IPS-18a (cell line): ENCODE data around the gene WASHC2C.
"Not testable (repeated sequence)": the region's sequence is repeated elsewhere in the genome, so short reads cannot be mapped to it uniquely, and the experiment has no call there.

ENCODE experiments used
- H3K27ac ChIP-seq: one replicate; pipeline ENCODE4 v1.5.1; 2013; ENCODE audit warnings: low read length
- H3K27me3 ChIP-seq: one replicate; pipeline ENCODE4 v1.6.1; 2013; ENCODE audit warnings: mild to moderate bottlenecking, low read length; ENCODE audit not compliant: control insufficient read depth, insufficient read depth
- H3K36me3 ChIP-seq: one replicate; pipeline ENCODE4 v1.6.1; 2013; ENCODE audit warnings: low read depth, low read length; ENCODE audit not compliant: control insufficient read depth
- H3K4me1 ChIP-seq: one replicate; pipeline ENCODE4 v1.6.1; 2013; ENCODE audit warnings: low read depth, low read length; ENCODE audit not compliant: control insufficient read depth
- H3K4me3 ChIP-seq: one replicate; pipeline ENCODE4 v1.5.1; 2013; ENCODE audit warnings: low read length
- H3K9ac ChIP-seq: one replicate; pipeline ENCODE4 v1.6.1; 2013; ENCODE audit warnings: mild to moderate bottlenecking, low read length, moderate library complexity
- H3K9me3 ChIP-seq: one replicate; pipeline ENCODE4 v1.6.1; 2013; ENCODE audit warnings: low read depth, low read length; ENCODE audit not compliant: control insufficient read depth

WASHC2C gene

GRCh38 chr10:45787212-45787741, 60.2 kb downstream of the WASHC2C start:
- not testable (repeated sequence) for H3K27ac ChIP-seq, H3K4me3 ChIP-seq

GRCh38 chr10:45789991-45790390, 62.9 kb downstream of the WASHC2C start:
- H3K4me1 ChIP-seq, H3K27ac ChIP-seq, H3K9ac ChIP-seq, H3K9me3 ChIP-seq, H3K4me3 ChIP-seq, H3K27me3 ChIP-seq: not testable (repeated sequence)
- peaks cover 13% of the 10 kb centered on the region for H3K36me3 ChIP-seq

More at GRCh38 chr10:45787212-45787741, 60.2 kb downstream of the WASHC2C start:
- H3K36me3 ChIP-seq: peaks cover 14% of the 10 kb centered on the region
- not testable (repeated sequence) for H3K27me3 ChIP-seq, H3K9me3 ChIP-seq, H3K9ac ChIP-seq, H3K4me1 ChIP-seq

GRCh38 chr10:45790694-45791426, 63.8 kb downstream of the WASHC2C start:
- H3K27ac ChIP-seq, H3K9me3 ChIP-seq, H3K4me1 ChIP-seq, H3K4me3 ChIP-seq, H3K27me3 ChIP-seq, H3K9ac ChIP-seq: not testable (repeated sequence)
- H3K36me3 ChIP-seq: peaks cover 11% of the 10 kb centered on the region

- H3K9me3 ChIP-seq, H3K4me1 ChIP-seq, H3K27me3 ChIP-seq, H3K36me3 ChIP-seq, H3K4me3 ChIP-seq, H3K9ac ChIP-seq, H3K27ac ChIP-seq: not testable (repeated sequence)
Observed at GRCh38 chr10:45794761-45795160, 67.7 kb downstream of the WASHC2C start.

GRCh38 chr10:45803060-45804010, 76.3 kb downstream of the WASHC2C start:
- not testable (repeated sequence) for H3K27me3 ChIP-seq, H3K9me3 ChIP-seq, H3K9ac ChIP-seq, H3K27ac ChIP-seq, H3K4me3 ChIP-seq, H3K36me3 ChIP-seq, H3K4me1 ChIP-seq

- not testable (repeated sequence) for H3K4me3 ChIP-seq, H3K9me3 ChIP-seq, H3K9ac ChIP-seq, H3K4me1 ChIP-seq, H3K27ac ChIP-seq, H3K36me3 ChIP-seq, H3K27me3 ChIP-seq
Observed at GRCh38 chr10:45804996-45805395, 77.9 kb downstream of the WASHC2C start.

- H3K36me3 ChIP-seq: no peaks in the 10 kb centered on the region
- H3K4me1 ChIP-seq: no peaks in the 10 kb centered on the region
- no peaks in the 10 kb centered on the region for H3K9me3 ChIP-seq
- H3K4me3 ChIP-seq: no peak overlapping the region
- no peak overlapping the region for H3K9ac ChIP-seq
- H3K27me3 ChIP-seq: no peaks in the 10 kb centered on the region
- H3K27ac ChIP-seq: no peak overlapping the region
Observed at GRCh38 chr10:45809837-45810236, 82.8 kb downstream of the WASHC2C start.

GRCh38 chr10:45811075-45811474, 84.0 kb downstream of the WASHC2C start:
- H3K27me3 ChIP-seq: no peaks in the 10 kb centered on the region

GRCh38 chr10:45812959-45813358, 85.9 kb downstream of the WASHC2C start:
- not testable (repeated sequence) for H3K27me3 ChIP-seq, H3K9me3 ChIP-seq, H3K9ac ChIP-seq, H3K4me1 ChIP-seq, H3K27ac ChIP-seq, H3K4me3 ChIP-seq, H3K36me3 ChIP-seq

More at GRCh38 chr10:45811075-45811474, 84.0 kb downstream of the WASHC2C start:
- Histone ChIP-seq H3K9me3 (no peaks in the 10 kb centered on the region), H3K9ac (no peak overlapping the region), H3K36me3 (no peaks in the 10 kb centered on the region), H3K4me3 (no peak overlapping the region), H3K27ac (no peak overlapping the region), H3K4me1 (no peaks in the 10 kb centered on the region)

- H3K4me1 ChIP-seq, H3K36me3 ChIP-seq, H3K9ac ChIP-seq, H3K27ac ChIP-seq, H3K4me3 ChIP-seq, H3K27me3 ChIP-seq, H3K9me3 ChIP-seq: not testable (repeated sequence)
Observed at GRCh38 chr10:45814146-45814545, 87.1 kb downstream of the WASHC2C start.

GRCh38 chr10:45817130-45817859, 90.2 kb downstream of the WASHC2C start:
- no peaks in the 10 kb centered on the region for H3K36me3 ChIP-seq

More at GRCh38 chr10:45817130-45817859, 90.2 kb downstream of the WASHC2C start:
- no peaks in the 10 kb centered on the region for H3K27me3 ChIP-seq
- no peaks in the 10 kb centered on the region for H3K4me1 ChIP-seq
- no peaks in the 10 kb centered on the region for H3K9me3 ChIP-seq
- H3K9ac ChIP-seq: no peak overlapping the region
- no peak overlapping the region for H3K4me3 ChIP-seq
- H3K27ac ChIP-seq: no peak overlapping the region
